GM19372 (cell line): ENCODE measurements around the gene CEP57L1.
A peak's percentile ranks its signal among the peaks of the same experiment; 100 is the strongest.

Experiments
- ATAC-seq: cut with Tn5 transposase; IDR thresholded peaks from one replicate; pipeline ENCODE4 v1.9.1; 2021; ENCODE audit warnings: mild to moderate bottlenecking, low read depth, moderate library complexity; ENCODE audit not compliant: unreplicated experiment

The CEP57L1 gene

DNA sequence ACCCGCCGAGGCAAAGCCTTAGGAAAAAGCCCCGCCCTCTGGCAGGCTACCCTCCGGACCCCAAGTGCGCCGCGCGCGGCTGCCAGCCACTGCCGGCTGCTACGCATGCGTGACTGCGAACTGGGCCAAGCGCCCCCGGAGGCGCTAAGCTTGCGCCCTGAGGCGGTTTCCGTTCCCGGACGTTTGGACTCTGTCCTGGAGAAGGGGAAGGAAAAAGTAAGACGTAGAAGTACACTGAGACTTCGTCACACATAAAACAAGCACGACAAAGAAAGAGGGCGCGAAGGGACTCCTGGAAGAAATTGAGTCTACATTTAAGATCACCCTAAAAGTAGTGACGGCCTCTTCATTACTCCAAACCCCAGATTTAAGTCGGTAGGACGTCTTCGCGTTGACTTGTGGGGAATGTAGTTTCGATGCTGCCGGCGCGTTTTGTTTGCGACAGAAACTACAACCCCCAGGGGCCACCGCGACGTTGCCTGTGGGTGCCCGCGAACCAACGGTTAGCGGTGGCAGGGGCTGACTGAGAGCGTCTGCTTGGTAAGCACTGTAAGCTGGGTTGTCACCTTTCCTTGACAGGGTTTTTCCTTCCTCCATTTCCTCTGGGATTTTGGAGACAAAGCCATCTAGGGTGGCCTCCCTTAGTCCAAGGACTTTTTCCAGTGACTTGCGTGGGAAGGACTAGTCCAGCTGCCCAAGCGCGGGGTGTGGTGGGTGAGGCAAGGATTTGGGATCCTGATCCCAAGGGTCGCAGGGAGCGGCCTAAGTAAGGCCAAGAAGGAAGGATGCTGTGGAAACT lies at the start of gene CEP57L1:
Gene CEP57L1 (plus strand): TSS at position 472 of the 799 bp plus-strand sequence. CDS start 49,715 bp downstream, outside the sequence.
- ATAC-seq, result peak; percentile 73

DNA sequence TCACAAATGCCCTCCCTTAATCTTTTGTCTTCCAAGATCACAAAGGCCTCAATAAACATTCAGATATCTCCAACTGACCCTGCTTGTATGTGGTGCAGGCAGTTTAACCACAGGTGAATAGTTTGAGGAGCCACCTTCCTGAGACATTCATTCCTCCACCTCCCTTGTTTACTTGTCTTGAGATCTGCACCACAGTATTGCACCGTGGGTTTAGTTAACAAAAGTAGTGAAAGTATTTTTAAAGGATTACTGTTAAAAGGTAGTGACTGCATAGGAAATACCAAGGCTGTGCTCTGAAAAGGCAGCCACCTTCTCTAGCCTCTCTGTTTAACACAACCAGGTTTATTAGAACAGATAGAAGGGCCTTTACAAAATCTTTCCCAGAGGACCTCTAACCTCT lies 47.1 kb upstream of the CEP57L1 start:
- no peak for ATAC-seq

DNA sequence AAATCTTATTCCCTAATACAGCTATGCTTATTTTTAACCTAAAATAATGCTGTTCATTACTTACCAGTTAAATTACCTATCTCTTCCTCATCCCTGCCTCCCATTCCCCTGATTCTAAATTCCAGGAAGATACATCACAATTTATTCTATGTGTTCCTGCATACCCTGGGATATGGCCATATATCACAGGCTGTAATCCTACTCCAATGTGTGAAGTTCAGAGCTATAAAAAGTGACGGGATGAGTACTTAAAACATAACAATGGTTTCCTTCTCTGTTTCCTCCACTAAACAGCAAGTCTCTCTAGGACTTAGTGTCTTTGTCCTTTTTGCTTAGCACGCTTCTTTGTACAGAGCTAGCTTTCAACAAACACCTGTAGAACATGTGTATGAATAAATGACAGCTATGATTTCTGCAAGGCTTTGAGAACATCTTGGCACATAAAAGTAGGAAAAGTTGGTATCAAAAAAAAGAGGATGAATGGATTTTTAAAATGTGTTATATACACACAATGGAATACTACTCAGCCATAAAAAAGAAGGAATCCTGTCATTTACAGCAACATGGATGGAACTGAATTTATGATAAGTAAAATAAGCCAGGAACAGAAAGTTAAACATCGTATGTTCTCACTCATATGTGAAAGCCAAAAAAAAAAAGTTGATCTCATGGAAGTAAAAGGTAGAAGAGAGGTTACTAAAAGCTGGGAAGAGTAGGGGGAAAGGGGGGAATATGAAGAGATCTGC lies 46.5 kb upstream of the CEP57L1 start:
- ATAC-seq, result no peak

DNA sequence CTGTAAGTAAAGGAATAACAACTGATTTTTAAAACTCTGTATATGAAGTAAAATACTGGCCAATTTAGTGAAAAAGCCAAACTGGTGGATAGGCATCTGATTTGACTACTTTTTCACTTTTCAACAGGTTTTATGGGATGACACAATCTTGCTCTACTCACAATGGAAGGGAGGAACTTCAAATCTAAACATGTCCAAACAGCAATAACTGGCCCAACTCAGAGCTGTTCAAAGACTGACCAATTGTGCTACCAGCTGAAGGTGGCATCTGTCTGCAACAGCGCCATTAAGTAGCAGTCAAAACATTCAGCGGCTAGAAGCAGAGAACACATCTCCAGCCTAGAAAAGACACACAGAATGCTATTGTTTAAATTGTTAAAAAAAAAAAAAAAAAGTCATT lies 45.3 kb upstream of the CEP57L1 start:
- no peak for ATAC-seq

DNA sequence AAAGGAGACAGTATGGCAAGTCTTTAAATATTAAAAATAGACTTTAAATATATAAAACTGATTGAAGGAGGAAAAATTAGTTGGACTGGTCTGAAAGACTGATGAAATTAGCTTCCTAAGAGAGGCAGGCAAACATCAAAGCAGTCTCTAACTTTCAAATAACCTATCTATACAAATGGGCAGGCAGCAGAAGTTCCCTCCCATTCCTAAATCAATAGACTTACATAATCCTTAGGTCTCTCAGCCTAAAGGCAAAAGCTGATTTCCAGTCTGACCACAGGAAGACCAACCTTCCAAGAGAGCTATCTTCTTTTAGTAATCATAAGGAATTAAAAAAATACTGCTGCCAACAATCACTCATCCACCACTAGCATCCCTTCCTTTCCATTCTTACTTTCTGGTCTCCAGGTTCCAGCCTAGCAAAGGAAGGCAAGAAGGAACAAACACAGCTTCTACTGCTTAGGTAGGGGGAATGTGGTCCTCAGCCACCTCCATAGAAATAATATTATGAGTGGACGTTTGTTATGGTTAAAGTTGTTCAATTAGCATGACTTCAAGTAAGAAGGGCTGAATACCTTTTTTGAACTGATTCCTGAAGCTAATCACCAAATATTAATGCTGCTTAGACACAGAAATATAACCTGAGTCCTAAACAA lies 44.7 kb upstream of the CEP57L1 start:
- no peak for ATAC-seq

DNA sequence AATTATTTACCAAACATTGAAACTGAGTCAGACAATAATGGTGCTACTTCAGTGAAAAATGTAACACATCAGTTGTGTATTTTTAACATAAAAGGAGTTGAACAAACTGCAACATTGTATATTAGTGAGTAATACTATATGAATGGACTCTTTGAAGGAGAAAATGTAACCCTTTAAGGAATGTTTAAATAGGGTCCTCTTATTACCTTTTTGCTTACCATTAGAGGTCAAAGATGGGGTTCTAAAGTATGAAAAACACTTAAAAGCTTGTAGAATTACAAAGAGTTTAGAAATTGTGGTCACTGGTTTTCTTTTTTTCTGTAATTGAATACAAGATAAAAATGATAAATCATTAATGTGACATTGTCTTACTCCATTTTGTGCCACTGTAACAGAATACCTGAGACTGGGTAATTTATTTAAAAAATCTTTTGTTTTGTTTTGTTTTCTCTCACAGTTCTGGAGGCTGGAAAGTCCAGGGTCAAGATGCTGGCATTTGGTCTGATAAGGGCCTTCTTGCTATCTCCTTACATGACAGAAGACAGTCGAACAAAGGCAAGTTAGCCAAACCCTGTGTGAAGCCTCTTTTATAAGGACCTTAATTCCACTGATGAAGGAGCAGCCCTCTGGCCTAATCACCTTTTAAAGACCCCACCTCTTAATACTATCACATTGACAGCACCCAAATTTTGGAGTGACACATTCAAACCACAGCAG lies 43.8 kb upstream of the CEP57L1 start:
- ATAC-seq, result no peak

DNA sequence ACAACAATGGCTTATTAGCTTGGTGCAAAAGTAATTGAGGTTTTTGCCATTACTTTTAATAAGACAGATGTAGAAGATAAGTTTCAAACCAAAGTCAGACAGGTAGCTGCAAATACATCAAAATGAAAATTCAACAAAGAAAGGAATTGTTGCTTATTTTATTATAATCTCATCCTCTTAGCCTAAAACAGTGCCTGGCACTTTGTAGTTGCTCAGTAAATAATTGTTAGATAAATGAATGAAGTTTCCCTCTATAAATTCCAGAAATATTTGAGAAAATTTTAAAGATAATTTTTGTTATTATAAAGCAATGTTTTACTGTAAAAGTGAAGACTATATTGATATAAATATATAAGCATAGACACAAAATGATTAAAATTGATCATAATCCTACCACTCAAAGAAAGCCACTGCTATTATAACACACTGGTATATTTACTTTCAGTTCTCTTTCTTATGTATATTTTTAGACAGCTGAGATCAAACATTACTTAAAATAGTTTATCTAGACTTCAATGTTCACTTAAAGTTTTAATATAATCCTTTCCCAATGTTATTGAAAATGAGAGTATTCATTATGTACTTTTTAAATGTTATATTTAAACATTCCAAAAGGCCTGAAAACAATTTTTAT lies 43.2 kb upstream of the CEP57L1 start:
- ATAC-seq, result no peak

DNA sequence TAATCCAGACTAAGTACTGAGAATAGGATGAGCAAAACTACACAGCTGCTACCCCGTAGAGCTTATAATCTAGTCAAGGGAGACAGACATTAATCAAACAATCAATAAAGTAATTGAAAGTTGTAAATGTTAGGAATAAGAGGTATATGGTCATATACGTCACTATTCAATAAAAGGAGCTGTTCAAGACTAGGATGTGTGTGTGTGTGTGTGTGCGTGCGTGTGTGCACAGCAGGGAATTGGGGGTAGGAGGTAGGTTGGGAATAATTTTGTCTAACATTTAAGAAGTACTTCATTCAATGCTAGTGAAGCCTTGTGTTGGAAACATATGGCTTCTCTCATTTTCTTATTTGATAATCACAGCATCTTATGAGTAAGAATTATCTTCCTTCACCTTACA lies 42.5 kb upstream of the CEP57L1 start:
- no peak for ATAC-seq

DNA sequence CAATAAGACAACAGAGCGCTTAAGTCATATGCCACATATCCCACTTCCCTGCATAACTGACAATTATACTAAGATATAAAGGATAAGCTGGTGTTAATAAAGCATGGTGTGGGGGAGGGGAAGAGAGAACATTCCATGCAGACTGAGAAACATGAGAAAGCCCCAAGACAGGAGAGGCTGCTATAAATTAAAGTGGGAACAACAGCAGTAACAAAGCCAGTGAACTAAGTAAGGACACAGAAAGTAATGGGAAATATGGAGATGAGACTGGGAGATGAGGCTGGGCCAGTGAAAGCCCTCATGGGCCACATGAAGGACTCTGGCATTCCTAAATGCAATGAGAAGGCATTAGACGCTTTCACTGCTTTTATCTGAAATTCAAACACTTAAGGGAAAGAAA lies 42.0 kb upstream of the CEP57L1 start:
- ATAC-seq, result no peak

DNA sequence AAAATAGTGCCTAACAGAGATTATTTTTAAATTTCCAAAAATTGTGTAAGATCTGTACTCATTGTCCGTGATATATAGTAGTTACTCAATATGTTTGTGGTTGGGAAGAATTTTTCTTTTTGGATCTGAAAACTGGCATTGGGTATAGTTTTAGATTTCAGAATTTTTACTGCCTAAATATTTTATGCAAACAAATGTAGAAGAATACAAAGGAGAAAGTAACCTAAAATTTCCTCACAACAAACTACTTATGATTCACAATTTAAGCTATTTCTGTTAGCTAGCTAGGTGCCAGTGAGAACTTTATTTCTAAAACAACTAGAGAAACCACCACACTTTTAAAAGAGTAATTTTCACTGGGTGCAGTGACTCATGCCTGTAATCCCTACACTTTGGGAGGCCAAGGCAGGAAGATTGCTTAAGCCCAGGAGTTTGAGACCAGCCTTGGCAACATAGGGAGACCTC lies 39.5 kb upstream of the CEP57L1 start:
- ATAC-seq, result no peak

DNA sequence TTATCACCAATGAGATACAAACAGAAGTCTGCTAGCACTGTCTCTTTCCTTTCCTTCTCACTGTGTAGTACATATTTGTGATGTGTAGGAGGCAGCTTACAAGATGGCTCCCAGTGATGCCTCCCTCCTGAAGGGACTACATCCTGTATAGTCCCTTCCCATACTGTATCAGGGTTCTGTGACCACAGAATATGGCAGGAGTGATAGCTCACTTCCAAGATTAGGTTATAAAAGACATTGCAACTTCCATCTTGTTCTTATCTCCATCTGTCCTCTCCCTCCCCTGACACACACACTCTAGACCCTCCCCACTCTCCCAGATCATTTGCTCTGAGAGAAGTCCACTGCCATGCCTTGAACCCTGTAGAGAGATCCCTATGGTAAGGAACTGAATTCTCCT lies 38.6 kb upstream of the CEP57L1 start:
- ATAC-seq, result no peak

DNA sequence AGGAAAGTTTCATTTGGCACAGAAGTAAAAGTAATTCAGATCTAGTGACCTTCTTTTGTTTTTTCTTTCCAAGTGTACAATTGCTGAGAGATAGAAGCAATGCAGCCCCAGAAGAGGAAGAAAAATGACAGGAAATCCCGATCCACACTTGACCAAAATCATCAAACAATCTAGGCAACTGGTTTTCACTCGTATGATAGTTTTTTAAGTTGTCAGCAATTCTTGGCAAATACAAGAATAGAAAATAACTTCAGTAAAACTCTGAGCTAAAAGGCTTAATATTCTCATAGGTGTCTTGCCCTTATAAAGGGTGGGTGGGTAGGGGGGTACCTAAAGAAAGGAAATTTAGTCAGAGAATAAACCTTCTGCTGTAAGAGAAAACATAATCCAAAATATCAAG lies 36.7 kb upstream of the CEP57L1 start:
- no peak for ATAC-seq

DNA sequence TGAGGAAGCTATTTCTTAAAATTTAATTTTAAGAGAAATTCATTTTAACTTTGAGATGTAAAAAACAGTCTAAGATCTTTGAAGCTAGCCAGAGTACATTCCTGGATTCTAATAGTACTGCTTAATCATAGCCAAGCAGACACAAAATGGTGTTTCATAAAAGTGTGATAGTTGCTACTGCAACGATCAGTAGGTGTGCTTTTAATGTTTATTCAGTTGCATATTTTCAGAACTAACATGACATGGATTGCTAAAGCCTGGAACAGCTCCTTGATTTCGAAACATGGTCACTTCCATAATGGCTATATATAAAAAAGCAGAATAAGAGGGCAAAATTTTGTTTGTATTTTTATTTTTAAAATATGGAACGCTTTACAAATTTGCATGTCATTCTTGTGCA lies 36.2 kb upstream of the CEP57L1 start:
- no peak for ATAC-seq

DNA sequence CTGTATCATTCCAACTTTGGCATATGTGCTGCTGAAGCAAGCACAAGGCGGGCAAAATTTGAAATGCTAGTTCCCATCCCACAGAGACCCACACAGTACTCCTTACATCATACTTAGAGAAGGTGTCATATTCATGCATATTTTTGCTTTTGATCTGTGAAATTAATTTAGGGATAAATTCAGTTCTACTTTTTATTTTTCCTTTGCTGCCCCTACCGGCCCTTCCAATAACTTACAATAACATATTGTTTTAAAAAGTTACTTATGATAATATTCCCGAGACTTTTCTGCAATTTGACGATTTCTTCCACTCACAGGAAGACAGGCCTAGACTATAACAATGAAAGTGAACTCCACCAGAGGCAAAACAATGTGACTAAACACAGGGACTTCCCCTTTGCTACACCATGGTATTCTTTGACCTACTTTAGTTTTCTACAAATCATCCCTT lies 35.7 kb upstream of the CEP57L1 start:
- ATAC-seq, result no peak

DNA sequence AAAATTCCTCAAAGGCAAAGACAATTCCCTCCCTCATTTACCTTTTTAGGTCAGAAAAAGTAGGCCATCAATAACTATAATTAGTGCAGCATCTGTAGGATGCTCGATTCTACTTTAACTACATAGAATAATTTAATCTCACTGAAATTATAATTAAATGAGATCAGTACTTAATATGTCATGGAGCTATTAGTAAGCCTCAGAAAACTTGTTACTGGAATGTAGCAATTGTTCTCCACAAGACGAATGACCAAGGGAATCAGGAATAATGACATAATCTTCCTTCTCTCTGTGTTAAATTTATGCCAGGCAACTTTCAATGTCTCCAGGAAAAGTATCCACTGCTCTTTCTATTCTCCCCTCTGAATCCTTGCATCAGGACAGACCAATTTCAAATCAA lies 34.7 kb upstream of the CEP57L1 start:
- no peak for ATAC-seq

DNA sequence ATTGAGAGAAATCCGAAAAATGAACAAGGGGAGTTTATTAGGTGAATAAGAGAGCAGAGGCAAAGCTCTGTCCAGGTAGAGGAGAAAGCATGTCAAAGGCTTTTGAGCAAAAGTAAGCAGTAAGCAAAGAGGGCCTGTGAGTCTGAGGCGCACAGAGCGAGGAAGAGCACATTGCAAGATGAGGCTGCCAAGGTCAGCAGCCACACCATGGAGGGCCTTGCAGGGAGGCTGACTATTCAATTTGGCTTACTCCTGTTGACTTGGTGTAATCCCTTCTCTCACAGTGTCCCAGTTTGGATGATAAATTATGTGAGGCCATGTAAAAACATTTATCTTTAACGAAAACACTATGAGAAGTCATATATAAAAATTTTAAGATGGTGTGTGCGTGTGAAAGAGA lies 33.1 kb upstream of the CEP57L1 start:
- ATAC-seq, result no peak

DNA sequence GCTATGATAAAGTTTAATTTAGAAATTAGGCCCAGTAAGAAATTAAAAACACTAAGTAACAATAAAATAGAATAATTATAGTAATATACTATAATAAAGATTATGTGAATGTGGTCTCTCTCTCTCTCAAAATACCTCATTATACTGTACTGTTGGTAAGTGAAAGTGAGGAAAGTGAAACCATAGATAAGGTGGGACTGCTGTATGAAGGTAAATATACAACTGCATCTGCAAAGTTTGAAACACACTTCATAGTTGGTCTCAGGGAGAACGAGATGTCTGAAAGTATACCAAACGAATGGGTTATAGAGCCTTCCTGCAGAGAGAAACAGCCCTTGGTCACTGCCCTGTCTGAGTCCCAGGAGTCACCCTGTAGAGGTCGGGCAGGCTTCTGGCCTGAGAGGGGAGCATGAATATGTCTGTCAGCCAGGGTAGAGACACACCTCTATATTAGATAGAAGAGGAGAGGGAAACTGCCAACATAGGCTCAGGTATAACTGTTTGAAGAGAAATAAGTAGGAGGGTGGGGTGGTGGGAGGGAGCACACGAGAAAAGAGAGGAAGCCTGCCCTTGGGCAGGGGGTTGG lies 32.4 kb upstream of the CEP57L1 start:
- ATAC-seq, result no peak

DNA sequence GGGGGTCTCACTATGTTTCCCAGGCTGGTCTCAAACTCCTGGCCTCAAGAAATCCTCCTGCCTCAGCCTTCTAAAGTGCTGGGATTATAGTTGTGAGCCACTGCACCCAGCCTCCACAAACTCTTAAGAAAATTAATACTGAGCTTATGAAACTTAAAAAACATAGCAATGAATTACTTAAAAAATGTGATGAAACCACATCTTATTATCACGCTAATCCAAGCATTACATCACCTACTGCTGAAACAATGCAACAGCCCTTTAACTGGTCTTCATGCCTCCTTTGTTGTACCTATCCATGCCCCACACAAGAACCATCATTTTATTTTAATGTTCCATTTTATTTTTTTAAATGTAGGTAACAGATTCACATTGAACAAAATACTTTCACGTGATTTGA lies 25.6 kb upstream of the CEP57L1 start:
- no peak for ATAC-seq

DNA sequence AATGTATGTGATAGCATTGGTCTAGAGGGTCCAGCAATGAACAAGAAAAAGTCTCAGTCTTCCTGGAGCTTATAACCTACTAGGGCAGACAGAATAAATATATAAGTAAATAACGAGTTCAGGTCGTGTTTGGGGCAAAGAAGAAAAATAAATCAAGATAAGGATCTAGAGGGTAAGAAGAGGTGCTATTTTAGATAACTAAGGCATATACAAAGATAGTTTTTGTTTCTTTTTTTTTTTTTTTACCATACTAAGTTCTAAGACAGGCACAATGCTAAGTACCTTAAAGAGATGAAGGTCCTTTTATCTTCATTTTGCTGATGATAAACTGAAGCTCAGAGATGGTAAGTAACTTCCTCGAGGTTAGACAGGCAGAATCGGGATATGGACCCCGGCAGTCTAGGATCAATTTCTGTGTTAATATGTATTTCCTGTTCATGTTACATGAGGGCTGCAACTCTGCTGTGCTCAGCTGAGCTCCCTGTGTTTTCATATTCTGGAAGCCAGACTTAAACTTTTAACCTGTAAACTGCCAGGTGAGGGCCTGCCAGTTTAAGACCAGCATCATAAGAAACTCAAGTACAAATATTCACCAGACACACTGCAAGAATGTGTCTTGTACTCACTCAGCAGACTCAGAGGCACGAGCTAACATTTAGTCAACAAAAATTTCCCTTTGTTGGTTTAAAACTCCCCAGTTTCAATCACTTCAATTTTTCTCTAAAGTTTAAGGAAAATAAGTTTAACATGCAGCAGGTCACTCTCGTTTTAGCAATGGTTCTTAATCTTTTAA lies 24.0 kb upstream of the CEP57L1 start:
- ATAC-seq, result no peak
